ENCODE results near the gene HDAC6.
"Not testable (repeated sequence)": the region's sequence is repeated elsewhere in the genome, so short reads cannot be mapped to it uniquely, and the experiment has no call there.

The HDAC6 gene

GRCh38 chrX:48826876-48827653 is 25.2 kb downstream of the HDAC6 start:
- DNase-seq, result no peak

GRCh38 chrX:48827654-48827968 is 25.7 kb downstream of the HDAC6 start:
- no peak for DNase-seq

GRCh38 chrX:48829016-48829735 is 27.3 kb downstream of the HDAC6 start:
- DNase-seq, result no peak

- no peak for DNase-seq
These were observed 29.5 kb downstream of the HDAC6 start for GRCh38 chrX:48831136-48831908.

GRCh38 chrX:48831909-48832291 is 30.0 kb downstream of the HDAC6 start:
- no peak for DNase-seq

- no peak for DNase-seq
These were observed 31.8 kb downstream of the HDAC6 start for GRCh38 chrX:48833542-48834138.

- no peak for DNase-seq
These were observed 32.5 kb downstream of the HDAC6 start for GRCh38 chrX:48834383-48834709.

- peak; percentile 70 for DNase-seq
These were observed 33.9 kb downstream of the HDAC6 start, which contains the start of gene PCSK1N for GRCh38 chrX:48835524-48836329. Gene PCSK1N, minus strand, starts transcription at chrX:48835610. Its CDS starts 78 bp downstream, at chrX:48835532.

- no peak for DNase-seq
These were observed 37.8 kb downstream of the HDAC6 start for GRCh38 chrX:48839686-48840085.

GRCh38 chrX:48848847-48849246 is 47.0 kb downstream of the HDAC6 start:
- peak; percentile 5 for DNase-seq

- no peak for DNase-seq
These were observed 51.0 kb downstream of the HDAC6 start for GRCh38 chrX:48852857-48853256.

GRCh38 chrX:48853494-48853893 is 51.6 kb downstream of the HDAC6 start:
- not testable (repeated sequence) for DNase-seq

GRCh38 chrX:48854121-48854804 is 52.4 kb downstream of the HDAC6 start:
- not testable (repeated sequence) for DNase-seq

- no peak for DNase-seq
These were observed 53.0 kb downstream of the HDAC6 start for GRCh38 chrX:48854898-48855297.

- DNase-seq, result no peak
These were observed 62.3 kb downstream of the HDAC6 start for GRCh38 chrX:48864210-48864609.

GRCh38 chrX:48872017-48872416 is 70.2 kb downstream of the HDAC6 start:
- DNase-seq, result not testable (repeated sequence)
